ENCODE results near the gene ZNF138. TPM values are rescaled to one million over a fixed set of nuclear protein-coding genes. Genes with fewer than 3 reads are reported as not detected.

Gene ZNF138
- total and polyA plus RNA-seq, 2 of the 8 experiments (the other 6 are each of a cell fraction or from before 2014, with no cell fraction given) = 7.5 to 22.6 TPM

- H3K79me1 ChIP-seq (ENCODE audit: low read depth, low read length) = no peaks in the 10 kb centered on the region
- H3K27ac ChIP-seq (ENCODE audit: low read depth, low read length) = no peak overlapping the region
- no peak overlapping the region for H2BK12ac ChIP-seq (ENCODE audit: low read depth, low read length)
- no peak overlapping the region for H3K9ac ChIP-seq (replicated peaks in 1 of 4; ENCODE audit: extremely low read depth in 1 of 4, low read depth in 3 of 4, low read length in 3 of 4)
- H4K5ac ChIP-seq (ENCODE audit: insufficient read length, low read depth, low read length) = no peak overlapping the region
- POLR2A ChIA-PET (ENCODE audit: partially characterized antibody) = no interaction called here
- H2AK5ac ChIP-seq (ENCODE audit: low read depth, low read length) = no peak overlapping the region
- FAIRE-seq (no peak), DNase-seq (ENCODE audit: low read depth in 1 of 2, low spot score in 2 of 2) (no peak)
- no peak overlapping the region for H2AFZ ChIP-seq (ENCODE audit: low read length)
- H3K4me1 ChIP-seq (replicated peaks in 1 of 4; ENCODE audit: control insufficient read depth in 3 of 4, insufficient read depth in 4 of 4, low read length in 3 of 4) = no peaks in the 10 kb centered on the region
- no peak overlapping the region for H2BK120ac ChIP-seq (replicated peaks; ENCODE audit: low read depth, low read length)
- H3K23ac ChIP-seq (ENCODE audit: insufficient read length) = no peak overlapping the region
- no peak overlapping the region for H3K56ac ChIP-seq (replicated peaks; ENCODE audit: insufficient read length, low read depth, low read length)
- TF ChIP-seq MAFK (IDR thresholded peaks at IDR 0.05; ENCODE audit: low read depth, low read length) (no peak), HDAC2 (IDR thresholded peaks at IDR 0.05; ENCODE audit: borderline replicate concordance in 1 of 2, low read depth in 2 of 2, low read length in 2 of 2) (no peak), KDM1A (IDR thresholded peaks at IDR 0.05; ENCODE audit: borderline replicate concordance, low read length) (no peak), RAD21 (IDR thresholded peaks at IDR 0.05 in 1 of 2, conservative IDR thresholded peaks at IDR 0.05 in 1 of 2; ENCODE audit: low read depth in 2 of 2, low read length in 2 of 2) (no peak), NRF1 (IDR thresholded peaks at IDR 0.05; ENCODE audit: low read depth, low read length) (no peak), SAP30 (IDR thresholded peaks at IDR 0.05; ENCODE audit: insufficient read depth, insufficient replicate concordance, low read length) (no peak), TCF12 (IDR thresholded peaks at IDR 0.05; ENCODE audit: low read depth, low read length) (no peak), JUND (IDR thresholded peaks at IDR 0.05; ENCODE audit: low read length) (no peak), TEAD4 (IDR thresholded peaks at IDR 0.05; ENCODE audit: low read depth, low read length) (no peak), USF2 (IDR thresholded peaks at IDR 0.05; ENCODE audit: low read length) (no peak), RXRA (IDR thresholded peaks at IDR 0.05; ENCODE audit: insufficient read depth, low read depth, low read length) (no peak), ASH2L (IDR thresholded peaks at IDR 0.05; ENCODE audit: low read length) (no peak)
- H2BK15ac ChIP-seq (ENCODE audit: low read length) = no peak overlapping the region
- no peak overlapping the region for H3K4me2 ChIP-seq (ENCODE audit: insufficient read depth in 1 of 2, low read depth in 2 of 2, low read length in 2 of 2)
- H3K36me3 ChIP-seq (ENCODE audit: control insufficient read depth in 2 of 4, insufficient read depth in 4 of 4, low read length in 3 of 4) = no peaks in the 10 kb centered on the region; a peak in 1 of 8 replicates
- H3K14ac ChIP-seq (ENCODE audit: insufficient read length) = no peak overlapping the region
- peaks cover 36 to 56% of the 10 kb centered on the region in 2 experiments for H3K9me3 ChIP-seq (ENCODE audit: insufficient read depth in 2 of 2, low read depth in 1 of 2, low read length in 1 of 2)
- no peaks in the 10 kb centered on the region for H3K27me3 ChIP-seq (replicated peaks in 1 of 4; ENCODE audit: control insufficient read depth in 3 of 4, extremely low read depth in 1 of 4, insufficient read depth in 3 of 4, low read length in 3 of 4)
- WGBS, 2 experiments (ENCODE audit: extremely low coverage in 1 of 2, insufficient coverage in 1 of 2, insufficient read length in 1 of 2, insufficient replicate concordance in 2 of 2, low coverage in 1 of 2, low lambda C conversion rate in 2 of 2, missing lambda C conversion rate in 1 of 2) = 74% methylated on average over 2 of the region's 2 CpGs; no CpG with 5 or more reads in 1 of the 2 experiments
- H4K91ac ChIP-seq (replicated peaks; ENCODE audit: insufficient read length, low read length) = no peak overlapping the region
- H3K79me2 ChIP-seq (ENCODE audit: control insufficient read depth in 1 of 2, insufficient read depth in 2 of 2, low read length in 2 of 2) = no peaks in the 10 kb centered on the region
- no peak overlapping the region for H3K4me3 ChIP-seq (ENCODE audit: extremely low read depth in 1 of 4, insufficient read depth in 2 of 4, low read depth in 3 of 4, low read length in 4 of 4)
- no peak overlapping the region for H3K4ac ChIP-seq (replicated peaks; ENCODE audit: insufficient read length, low read depth, low read length)
- H3K23me2 ChIP-seq (ENCODE audit: low read depth, low read length) = no peaks in the 10 kb centered on the region
- no peak overlapping the region for H2BK5ac ChIP-seq (ENCODE audit: low read depth, low read length)
- H2BK20ac ChIP-seq (ENCODE audit: low read length) = no peak overlapping the region
- no peak overlapping the region for H4K8ac ChIP-seq (ENCODE audit: extremely low read depth, insufficient read depth, low read length)
- no peaks in the 10 kb centered on the region for H4K20me1 ChIP-seq (replicated peaks in 1 of 2; ENCODE audit: control insufficient read depth in 1 of 2, insufficient read depth in 2 of 2, low read length in 2 of 2)
- no peak overlapping the region for H3K18ac ChIP-seq (ENCODE audit: extremely low read depth, low read length)
- CTCF ChIA-PET (ENCODE audit: partially characterized antibody) = no interaction called here
Observed at GRCh38 chr7:64753032-64753431, 41.2 kb upstream of the ZNF138 start.
